K562 (cell line): ENCODE data around the gene C11orf54. TPM values are rescaled to one million over a fixed set of nuclear protein-coding genes. Genes with fewer than 3 reads are reported as not detected.

Experiments used
- BCOR ChIP-seq: fragments of 450-650 bp; IDR thresholded peaks from 2 replicates; pipeline ENCODE4 v1.6.1; 2016
- BHLHE40 ChIP-seq: IDR thresholded peaks from 2 replicates; pipeline ENCODE4 v1.6.1; 2011; ENCODE audit warnings: low read length, improper control_type of control experiment
- CREB5 ChIP-seq: fragments of 250-450 bp; sonication (Bioruptor Pico); IDR thresholded peaks from 2 replicates; pipeline ENCODE4 v1.5.0; 2020; ENCODE audit warnings: mild to moderate bottlenecking
- CTBP1 ChIP-seq: fragments of 450-650 bp; IDR thresholded peaks from 2 replicates; pipeline ENCODE4 v1.6.1; 2016; ENCODE audit warnings: borderline replicate concordance
- DMBX1 ChIP-seq: fragments of 250-450 bp; sonication (Bioruptor Pico); IDR thresholded peaks from 2 replicates; pipeline ENCODE4 v1.8.0; 2022; ENCODE audit warnings: inconsistent platforms, mild to moderate bottlenecking, moderate library complexity, borderline replicate concordance
- E2F1 ChIP-seq: sonication (generic); formaldehyde crosslinking; IDR thresholded peaks from 2 replicates; pipeline ENCODE4 v1.8.1; 2023; ENCODE audit warnings: mild to moderate bottlenecking, missing genetic modification reagents, moderate library complexity
- EHMT2 ChIP-seq: fragments of 450-650 bp; IDR thresholded peaks from 2 replicates; pipeline ENCODE4 v1.6.1; 2018; ENCODE audit warnings: antibody characterized with exemption
- ELF1 ChIP-seq: fragments of 200-800 bp; sonication (Bioruptor generic); IDR thresholded peaks from 2 replicates; pipeline ENCODE4 v1.6.1; 2016; ENCODE audit warnings: missing genetic modification characterization, missing compliant biosample characterization
- ERF ChIP-seq: fragments of 450-650 bp; formaldehyde crosslinking; IDR thresholded peaks from 2 replicates; pipeline ENCODE4 v1.4.0; 2020; ENCODE audit warnings: mild to moderate bottlenecking, mixed read lengths
- ETV1 ChIP-seq: fragments of 450-650 bp; conservative IDR thresholded peaks from 2 replicates; pipeline ENCODE4 v1.6.1; 2016; ENCODE audit warnings: missing genetic modification characterization, control low read depth, low read depth, missing compliant biosample characterization
- ETV6 ChIP-seq, 3 experiments: fragments of 150-350 bp in 1 of 3; sonication (generic) in 1 of 3; formaldehyde crosslinking in 1 of 3; IDR thresholded peaks; 2 replicates each; pipeline versions ENCODE4 v1.6.1 to v1.8.0; 2014 to 2022; ENCODE audit warnings: borderline replicate concordance in 2 of 3, low read depth in 2 of 3, antibody characterized with exemption in 1 of 3, low read length in 1 of 3, mild to moderate bottlenecking in 1 of 3, missing genetic modification reagents in 1 of 3
- FOXK1 ChIP-seq: sonication (generic); formaldehyde crosslinking; IDR thresholded peaks from 2 replicates; pipeline ENCODE4 v1.8.0; 2022; ENCODE audit warnings: missing genetic modification reagents, mild to moderate bottlenecking, borderline replicate concordance
- FUS ChIP-seq: fragments of 200-400 bp; formaldehyde crosslinking; optimal IDR thresholded peaks from 2 replicates; pipeline ENCODE3; 2017; ENCODE audit warnings: low read depth, low read length
- KLF10 ChIP-seq: fragments of 250-450 bp; sonication (Bioruptor Pico); IDR thresholded peaks from 2 replicates; pipeline ENCODE4 v1.6.1; 2021; ENCODE audit warnings: matching md5 sums
- LEF1 ChIP-seq: fragments of 450-650 bp; IDR thresholded peaks from 2 replicates; pipeline ENCODE4 v1.6.1; 2016; ENCODE audit warnings: mild to moderate bottlenecking
- NCOR1 ChIP-seq: fragments of 450-650 bp; IDR thresholded peaks from 2 replicates; pipeline ENCODE4 v1.6.1; 2016; ENCODE audit warnings: mild to moderate bottlenecking, moderate library complexity
- RBM25 ChIP-seq: fragments of 200-400 bp; formaldehyde crosslinking; IDR thresholded peaks from 2 replicates; pipeline ENCODE4 v1.6.1; 2018; ENCODE audit warnings: low read length, low read depth, moderate library complexity; ENCODE audit not compliant: severe bottlenecking
- ZNF121 ChIP-seq: sonication (generic); formaldehyde crosslinking; conservative IDR thresholded peaks from 2 replicates; pipeline ENCODE4 v1.8.0; 2022; ENCODE audit warnings: missing genetic modification reagents
- ZNF583 ChIP-seq: fragments of 250-450 bp; sonication (Bioruptor Pico); IDR thresholded peaks from 2 replicates; pipeline ENCODE4 v1.4.0; 2020
- ZNF639 ChIP-seq, 2 experiments: fragments of 200-800 bp in 1 of 2; sonication (Bioruptor generic) in 1 of 2; sonication (generic) in 1 of 2; formaldehyde crosslinking in 1 of 2; IDR thresholded peaks in 1 of 2; conservative IDR thresholded peaks in 1 of 2; 2 replicates each; pipeline versions ENCODE4 v1.5.0 to v1.6.1; 2016 to 2020; ENCODE audit warnings: missing compliant biosample characterization in 1 of 2, missing genetic modification characterization in 1 of 2, missing genetic modification reagents in 1 of 2
- ZNF764 ChIP-seq: fragments of 250-450 bp; sonication (Bioruptor Pico); IDR thresholded peaks from 2 replicates; pipeline ENCODE4 v1.4.0; 2020; ENCODE audit warnings: low read depth, mild to moderate bottlenecking, moderate library complexity
- polyA plus RNA-seq, 8 experiments: library from polyadenylated mRNA; depleted of rRNA in 4 of 8; stranded (reverse) in 5 of 8; unstranded in 3 of 8; fragments of >200 nt; fragmentation: Nextera tagmentation in 2 of 8; fragmentation: Illumina TruSeq in 1 of 8; extraction: Ambion mirVana in 2 of 8; extraction: Trizol in 1 of 8; gene quantifications; 2 replicates each; pipeline versions ENCODE4 v1.2.1 to v1.2.3, GENCODE V29; 2011 to 2014; ENCODE audit warnings: inconsistent platforms in 1 of 8, missing spikeins in 1 of 8
- total RNA-seq, 7 experiments: library from RNA; depleted of rRNA in 6 of 7; stranded (reverse); fragments of >200 nt in 6 of 7; fragmentation: Illumina TruSeq in 2 of 7; extraction: Trizol in 2 of 7; gene quantifications; 2 replicates each; pipeline versions ENCODE4 v1.2.1 to v1.2.3, GENCODE V29; 2011 to 2021; ENCODE audit warnings: low replicate concordance in 1 of 7

The C11orf54 gene
- total and polyA plus RNA-seq, 9 of the 15 experiments (the other 6 are each of a cell fraction or from before 2014, with no cell fraction given), result 13.4 to 33.0 (median 23.1) TPM

- no peak for TF ChIP-seq E2F1 (CRISPR knock-in tag)
- TF ChIP-seq KLF10 (CRISPR knock-in tag), result no peak
- TF ChIP-seq FUS, result no peak
- peak; percentile 98 for TF ChIP-seq ETV1 (tag)
- TF ChIP-seq EHMT2, result peak; percentile 57; the same call in 1 of the 2 replicates
- peak; percentile 100 for TF ChIP-seq ZNF121 (CRISPR knock-in tag)
- 0 out of 2 replicates have a peak, but pooled peaks have one; percentile 24 for TF ChIP-seq CREB5
- peak; percentile 81 for TF ChIP-seq BCOR
- TF ChIP-seq BHLHE40, result peak; percentile 41; the same call in 1 of the 2 replicates
- peak; percentile 76 to 88; a peak in 3 of 4 replicates for TF ChIP-seq ETV6 (IDR thresholded peaks at IDR 0.05; ENCODE audit: borderline replicate concordance in 1 of 2, low read depth in 2 of 2, low read length in 1 of 2)
- no peak for TF ChIP-seq ETV6 (CRISPR knock-in tag; IDR thresholded peaks at IDR 0.05; ENCODE audit: borderline replicate concordance)
- peak; percentile 94 for TF ChIP-seq LEF1
- peak; percentile 76; the same call in 1 of the 2 replicates for TF ChIP-seq ZNF583
- TF ChIP-seq FOXK1, result no peak
- peak; percentile 93 for TF ChIP-seq DMBX1 (CRISPR knock-in tag)
- TF ChIP-seq ERF (CRISPR knock-in tag), result no peak
- TF ChIP-seq ZNF639 (CRISPR knock-in tag; conservative IDR thresholded peaks at IDR 0.05 in 1 of 2, IDR thresholded peaks at IDR 0.05 in 1 of 2), result peak in 1 of 2 experiments; percentile 94; a peak in 2 of 4 replicates
- peak; percentile 85 for TF ChIP-seq ELF1 (tag)
- TF ChIP-seq RBM25, result no peak
- peak; percentile 98 for TF ChIP-seq CTBP1
- no peak for TF ChIP-seq ZNF764 (CRISPR knock-in tag)
- TF ChIP-seq NCOR1, result peak; percentile 92
Observed at GRCh38 chr11:93718057-93718563, 23.4 kb upstream of the C11orf54 start (continued).
